Measurements from ENCODE around the gene AKAP13.

The AKAP13 gene

DNA sequence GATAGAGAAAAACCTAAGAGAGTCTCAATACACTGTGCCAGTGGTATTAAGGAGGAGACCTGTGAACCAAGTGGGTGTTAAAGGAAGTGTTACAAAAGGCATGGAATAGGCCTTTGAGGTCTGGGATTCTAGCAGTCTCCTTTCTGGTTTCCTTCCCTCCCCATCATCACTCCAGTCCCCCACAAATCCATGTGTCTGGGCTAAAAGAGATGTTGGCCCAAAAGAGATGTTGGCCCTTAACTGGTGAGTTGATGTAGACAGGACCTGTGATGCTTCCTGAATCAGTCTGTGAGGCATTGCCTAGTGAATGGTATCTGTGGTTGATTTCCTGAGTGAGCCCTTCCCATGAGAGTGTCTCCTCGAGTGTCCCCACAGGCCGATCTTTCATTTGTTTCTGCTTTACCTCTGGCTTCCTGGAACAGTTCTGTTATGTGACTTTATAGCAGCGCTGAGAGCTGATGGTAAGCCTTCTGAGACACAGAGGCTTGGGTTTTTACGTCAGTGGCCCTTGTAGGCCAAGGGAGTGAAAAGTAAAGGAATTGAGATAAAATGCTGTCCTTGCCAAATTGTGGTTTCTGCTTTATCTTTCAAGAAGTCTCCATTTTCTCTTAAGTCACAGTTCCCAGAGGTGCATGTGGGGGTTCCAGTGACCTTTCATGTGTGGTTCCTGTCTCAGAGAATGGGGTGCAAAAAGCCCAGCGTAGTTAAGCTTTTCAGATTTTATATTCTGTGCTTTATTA, 326.5 kb downstream of the AKAP13 start:
- DNase-seq (ENCODE audit: low read depth), result peak; percentile 48

DNA sequence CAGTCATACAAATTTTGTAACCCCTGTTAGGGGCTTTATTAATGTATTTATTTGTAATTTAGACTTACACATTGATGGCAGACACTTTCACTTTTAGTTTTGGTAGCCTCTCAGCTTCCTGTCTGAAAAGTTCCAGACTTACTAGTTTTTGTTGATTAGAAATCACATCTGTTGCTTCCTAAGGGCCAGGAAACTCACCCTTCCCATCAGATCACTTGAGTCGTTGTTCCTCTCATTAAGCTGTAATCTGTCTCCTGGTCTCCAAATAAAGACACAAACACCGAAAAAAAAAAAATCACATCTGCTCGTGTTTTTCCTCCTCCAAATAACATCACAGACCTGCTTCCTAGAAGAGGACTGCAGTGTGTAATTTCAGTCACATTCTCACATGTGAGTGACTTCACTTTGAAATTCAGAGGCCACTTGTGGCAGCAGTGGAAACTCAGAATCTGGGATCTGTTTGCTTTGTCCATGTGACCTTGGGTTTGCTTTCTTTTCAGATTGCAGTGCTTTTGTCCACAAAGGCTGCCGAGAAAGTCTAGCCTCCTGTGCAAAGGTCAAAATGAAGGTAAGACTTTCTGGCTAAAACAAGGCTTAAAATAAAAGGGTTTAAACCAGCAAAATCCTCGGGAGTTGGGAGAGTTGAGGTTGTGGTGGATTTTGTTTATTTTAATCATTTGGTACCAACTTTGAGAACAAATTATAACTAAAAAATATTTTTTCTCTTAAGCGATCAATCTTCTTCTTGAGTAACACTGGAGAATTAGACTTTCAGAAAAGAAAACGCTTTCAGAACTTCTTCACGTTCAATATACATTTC, 327.3 kb downstream of the AKAP13 start:
- DNase-seq (ENCODE audit: low read depth), result no peak

DNA sequence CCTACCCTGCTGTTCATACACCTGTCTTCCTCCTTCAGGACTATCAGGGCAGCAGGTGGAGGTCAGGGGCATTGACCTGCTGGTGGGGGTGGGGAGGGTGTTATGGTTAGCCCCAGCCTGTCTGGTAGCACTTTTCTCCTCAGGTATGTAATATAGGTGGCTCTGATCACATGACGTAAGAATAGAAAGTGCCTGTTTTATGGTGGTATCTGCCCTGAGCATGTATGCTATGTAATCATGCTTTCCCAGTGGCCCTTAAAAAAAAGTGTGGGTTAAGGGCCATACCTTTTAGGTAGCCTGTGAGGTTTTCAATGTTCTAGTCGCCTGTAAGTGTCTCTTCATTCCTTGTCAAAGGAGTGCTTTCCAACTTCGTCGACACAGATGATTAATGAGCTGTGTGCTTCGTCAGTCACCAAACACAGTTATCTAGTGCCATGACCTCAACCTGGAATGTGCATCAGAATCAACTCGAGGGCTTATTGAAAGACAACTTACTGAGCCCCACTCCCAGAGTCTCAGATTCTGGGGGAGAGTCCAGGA, 328.1 kb downstream of the AKAP13 start:
- no peak for DNase-seq (ENCODE audit: low read depth)

DNA sequence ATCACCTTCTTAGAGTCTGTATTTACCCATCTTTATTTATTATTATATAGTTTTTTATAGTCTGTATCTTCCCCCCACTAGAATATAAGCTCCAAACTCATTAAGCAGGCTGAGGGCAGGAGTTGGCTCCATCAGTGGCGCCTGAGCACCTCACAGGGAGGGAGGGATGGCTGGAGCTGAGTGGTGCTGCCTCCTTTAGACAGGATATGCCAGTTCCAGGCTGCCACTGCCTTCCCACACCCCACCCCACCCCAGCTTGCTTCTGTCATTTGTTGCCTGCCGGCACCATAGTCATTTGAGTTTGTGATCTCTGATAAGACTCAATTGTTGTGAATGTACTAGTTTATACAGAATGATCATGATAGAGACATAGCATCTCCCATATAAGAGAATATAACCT, 328.8 kb downstream of the AKAP13 start:
- no peak for DNase-seq (ENCODE audit: low read depth)

DNA sequence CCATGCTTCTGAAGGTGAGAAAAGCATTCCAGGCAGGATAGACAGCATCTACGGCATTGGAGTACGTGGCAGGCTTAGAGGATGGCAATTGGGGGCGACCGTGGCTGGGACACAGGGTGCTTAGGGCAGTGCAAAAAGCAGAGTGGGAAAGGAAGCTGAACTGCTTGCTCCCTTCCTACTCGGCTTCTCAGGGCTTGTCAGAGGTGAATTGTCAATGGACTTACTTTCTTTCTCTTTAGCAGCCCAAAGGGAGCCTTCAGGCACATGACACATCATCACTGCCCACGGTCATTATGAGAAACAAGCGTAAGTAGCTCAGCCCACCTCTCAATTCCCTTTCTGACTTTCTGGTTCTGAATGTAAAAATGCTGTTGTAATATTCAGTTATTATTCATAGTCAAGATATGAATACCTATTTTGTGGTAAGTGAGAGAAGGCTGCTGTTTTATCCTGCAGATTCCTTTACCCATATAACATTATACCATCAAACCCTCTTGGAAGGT, 330.0 kb downstream of the AKAP13 start:
- DNase-seq (ENCODE audit: low read depth), result no peak

DNA sequence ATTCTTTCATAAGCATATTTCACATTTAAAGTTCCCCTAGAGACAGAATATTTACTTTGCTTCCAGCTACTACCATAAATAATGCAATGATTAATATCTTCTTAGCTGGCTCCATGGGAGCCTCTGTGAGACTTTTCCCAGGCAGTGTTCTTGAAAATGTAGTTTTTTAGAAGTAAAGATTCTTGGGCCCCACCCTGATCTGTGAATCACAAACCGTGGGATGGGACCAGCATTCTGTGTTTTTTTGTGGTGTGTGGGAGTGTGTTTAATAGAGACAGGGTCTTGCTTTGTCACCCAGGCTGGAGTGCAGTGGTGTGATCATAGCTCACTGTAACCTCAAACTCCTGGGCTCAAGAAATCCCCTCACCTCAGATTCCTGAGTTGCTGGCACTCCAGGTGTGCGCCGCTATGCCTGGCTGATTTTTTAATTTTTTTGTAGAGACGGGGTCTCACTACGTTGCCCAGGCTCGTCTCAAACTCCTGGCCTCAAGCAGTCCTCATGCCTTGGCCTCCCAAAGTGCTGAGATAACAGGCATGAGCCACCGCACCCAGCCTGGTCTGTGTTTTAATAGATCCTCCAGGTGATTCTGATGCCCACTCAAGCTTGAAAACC, 331.3 kb downstream of the AKAP13 start:
- DNase-seq (ENCODE audit: low read depth), result no peak

DNA sequence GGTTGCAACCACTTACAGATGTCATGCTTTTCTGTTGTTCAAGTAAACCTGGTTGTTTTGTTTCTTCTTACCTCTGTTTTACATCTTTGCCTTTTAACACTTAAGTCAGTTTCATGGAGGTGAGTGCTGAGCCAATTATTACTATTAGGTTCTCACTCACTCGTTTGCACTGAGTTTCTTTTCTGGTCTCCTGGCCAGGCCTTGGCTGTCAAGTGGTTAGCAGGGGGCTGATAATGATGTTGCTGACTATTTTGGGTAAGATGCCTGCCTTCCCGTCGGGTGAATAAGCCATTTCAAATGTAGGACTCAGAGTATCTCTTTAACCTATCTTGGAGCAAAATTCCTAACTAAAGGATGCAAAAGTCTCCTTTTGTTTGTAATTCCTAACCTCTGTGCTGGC, 335.9 kb downstream of the AKAP13 start:
- no peak for DNase-seq (ENCODE audit: low read depth)

DNA sequence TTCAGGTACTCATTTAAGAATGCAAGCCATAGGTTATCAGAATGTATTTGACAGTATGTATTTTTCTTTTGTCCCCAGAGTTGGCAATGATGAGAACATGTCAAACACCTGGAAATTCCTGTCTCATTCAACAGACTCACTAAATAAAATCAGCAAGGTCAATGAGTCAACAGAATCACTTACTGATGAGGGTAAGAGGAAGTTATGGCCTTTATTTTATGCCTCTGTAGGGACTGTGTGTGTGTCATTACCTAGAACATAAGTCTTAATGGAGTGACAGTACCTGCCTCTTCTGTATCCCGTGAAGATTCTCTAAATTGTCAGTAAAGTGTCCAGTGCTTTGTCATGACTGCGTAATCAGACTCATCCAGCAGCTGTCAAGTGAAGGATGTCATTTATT, 336.8 kb downstream of the AKAP13 start:
- no peak for DNase-seq (ENCODE audit: low read depth)

DNA sequence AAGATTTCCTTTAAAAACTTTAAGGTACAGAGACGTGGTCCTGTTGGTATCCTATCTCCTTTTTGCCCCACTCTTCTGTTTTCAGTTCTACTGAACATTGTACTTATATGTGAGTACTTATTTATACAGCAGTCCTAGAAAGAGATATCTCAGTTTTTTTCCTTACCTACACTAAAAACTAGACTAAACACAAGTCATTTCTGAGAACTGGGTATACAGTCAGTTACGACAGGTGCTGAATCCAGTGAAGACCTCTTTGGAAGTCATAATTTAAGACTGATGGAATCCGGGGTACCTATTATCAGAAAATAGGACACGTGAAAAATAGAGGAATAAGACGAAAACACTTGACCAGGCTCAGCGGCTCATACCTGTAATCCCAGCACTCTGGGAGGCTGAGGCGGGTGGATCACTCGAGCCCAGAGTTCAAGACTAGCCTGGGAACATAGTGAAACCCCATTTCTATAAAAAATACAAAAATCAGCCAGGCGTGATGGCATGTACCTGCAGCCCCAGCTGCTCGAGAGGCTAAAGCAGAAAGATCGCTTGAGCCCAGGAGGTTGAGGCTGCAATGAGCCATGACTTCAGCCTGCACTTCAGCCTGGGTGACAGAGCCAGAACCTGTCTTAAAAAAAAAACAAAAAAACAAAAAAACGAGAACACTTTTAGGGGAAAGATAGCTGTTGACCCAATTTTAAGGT, 338.0 kb downstream of the AKAP13 start:
- DNase-seq (ENCODE audit: low read depth), result no peak

DNA sequence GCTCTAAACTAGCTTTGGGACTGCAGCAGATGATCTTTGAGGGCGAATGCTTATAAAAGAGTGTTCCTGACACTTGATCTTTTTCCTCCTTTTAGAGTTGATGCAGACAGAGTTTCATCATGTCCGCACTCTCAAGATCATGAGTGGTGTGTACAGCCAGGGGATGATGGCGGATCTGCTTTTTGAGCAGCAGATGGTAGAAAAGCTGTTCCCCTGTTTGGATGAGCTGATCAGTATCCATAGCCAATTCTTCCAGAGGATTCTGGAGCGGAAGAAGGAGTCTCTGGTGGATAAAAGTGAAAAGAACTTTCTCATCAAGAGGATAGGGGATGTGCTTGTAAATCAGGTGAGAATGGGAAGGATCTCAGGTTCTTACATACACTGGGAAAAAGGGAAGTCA, 338.6 kb downstream of the AKAP13 start:
- no peak for DNase-seq (ENCODE audit: low read depth)

DNA sequence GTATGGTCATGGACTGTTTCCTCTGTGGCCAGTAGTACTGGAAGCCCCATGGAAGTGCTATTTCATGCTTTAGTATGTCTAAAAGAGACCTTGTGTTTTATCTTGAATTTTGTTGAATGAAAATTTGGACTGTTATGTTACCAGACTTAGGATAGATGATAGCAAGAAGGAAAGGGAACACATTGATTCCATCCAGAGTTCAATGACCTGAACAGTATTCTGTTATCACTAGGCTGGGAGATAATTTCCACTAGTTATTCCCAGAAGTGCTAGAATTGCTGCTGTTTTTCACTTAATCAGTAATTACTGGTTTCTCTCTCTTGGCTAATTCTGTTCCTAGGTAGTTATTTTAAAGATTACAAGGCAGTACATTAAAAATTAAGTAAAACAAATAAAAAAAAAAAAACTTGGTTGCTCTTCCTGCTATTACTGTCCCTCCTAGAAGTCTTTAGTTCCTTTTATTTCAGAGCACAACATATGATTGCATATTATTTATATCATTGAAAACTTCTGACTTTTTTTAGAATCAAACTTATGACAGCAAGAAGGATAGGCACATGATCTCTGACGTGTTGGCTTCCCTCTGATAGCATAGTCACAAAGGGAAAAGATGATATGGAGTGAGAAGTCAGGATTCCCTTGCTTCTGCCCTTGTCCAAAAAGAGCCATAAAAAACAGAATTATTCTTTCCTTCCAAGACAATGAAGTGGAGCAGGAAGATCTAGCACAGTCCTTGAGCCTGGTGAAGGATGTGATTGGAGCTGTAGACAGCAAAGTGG, 342.2 kb downstream of the AKAP13 start:
- DNase-seq (ENCODE audit: low read depth), result no peak

DNA sequence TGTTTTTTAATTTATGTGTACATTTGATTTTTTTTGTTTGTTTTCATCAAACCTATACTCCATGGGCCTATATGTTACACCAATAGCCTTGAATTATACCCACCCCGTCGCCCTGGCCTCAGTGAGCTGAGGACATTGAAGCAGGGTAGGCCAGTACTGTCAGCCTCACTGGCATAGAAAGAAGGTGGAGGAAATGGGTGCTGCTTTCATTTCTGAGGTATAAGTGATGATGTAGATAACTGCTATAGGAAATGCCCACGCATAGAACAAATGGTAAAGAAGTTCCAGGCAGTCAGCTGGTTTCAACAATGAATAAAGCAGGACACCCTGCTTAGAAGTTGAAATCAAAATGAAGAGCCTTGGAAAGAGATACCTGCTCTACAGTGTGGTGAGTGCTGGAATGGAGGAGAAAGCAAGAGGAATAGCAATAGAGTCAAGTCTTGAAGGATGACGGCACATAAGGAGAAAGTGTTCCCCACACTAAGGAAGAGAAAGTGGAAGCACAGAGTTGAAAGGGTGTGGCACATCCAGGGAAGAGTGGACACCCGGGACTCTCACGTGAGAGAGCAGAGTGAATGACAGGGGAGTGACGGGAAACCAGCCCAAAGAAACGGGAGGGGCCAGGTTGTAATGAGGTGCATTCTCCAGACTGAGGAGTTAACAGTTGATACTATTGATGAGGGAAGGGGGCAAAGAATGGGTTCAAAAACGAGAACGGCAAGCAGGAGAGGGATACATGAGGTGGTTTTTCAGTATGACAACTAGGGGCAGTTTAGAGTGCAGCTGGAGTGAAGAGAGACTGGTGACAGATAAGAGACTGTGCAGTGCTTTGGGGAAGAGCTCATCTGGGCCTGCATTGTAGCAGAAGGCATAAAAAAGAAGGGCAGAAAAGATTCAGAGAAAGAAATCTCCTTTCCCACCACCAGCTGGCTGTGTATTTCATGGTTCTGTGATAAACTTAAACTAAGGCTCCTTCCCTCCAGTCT, 343.9 kb downstream of the AKAP13 start:
- no peak for DNase-seq (ENCODE audit: low read depth)

DNA sequence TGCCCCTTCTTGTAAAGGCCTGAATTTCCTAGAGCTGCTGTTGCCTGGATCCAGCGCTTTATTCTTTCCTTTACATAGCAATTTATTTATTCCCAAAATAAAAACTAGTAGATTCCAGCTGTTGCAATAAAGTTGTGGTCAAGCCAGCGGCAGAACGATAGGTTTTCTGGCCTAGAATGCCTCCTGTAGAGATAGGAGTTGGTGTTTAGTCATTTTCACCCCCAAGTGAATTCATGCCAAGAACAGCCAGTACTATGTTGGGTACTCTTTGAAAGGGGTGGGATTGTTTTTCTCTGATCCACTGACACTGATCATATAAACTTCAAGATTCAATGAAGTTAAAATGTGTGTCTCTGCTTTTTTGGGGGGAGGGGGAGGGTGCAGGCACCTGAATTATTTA, 344.6 kb downstream of the AKAP13 start:
- no peak for DNase-seq (ENCODE audit: low read depth)

DNA sequence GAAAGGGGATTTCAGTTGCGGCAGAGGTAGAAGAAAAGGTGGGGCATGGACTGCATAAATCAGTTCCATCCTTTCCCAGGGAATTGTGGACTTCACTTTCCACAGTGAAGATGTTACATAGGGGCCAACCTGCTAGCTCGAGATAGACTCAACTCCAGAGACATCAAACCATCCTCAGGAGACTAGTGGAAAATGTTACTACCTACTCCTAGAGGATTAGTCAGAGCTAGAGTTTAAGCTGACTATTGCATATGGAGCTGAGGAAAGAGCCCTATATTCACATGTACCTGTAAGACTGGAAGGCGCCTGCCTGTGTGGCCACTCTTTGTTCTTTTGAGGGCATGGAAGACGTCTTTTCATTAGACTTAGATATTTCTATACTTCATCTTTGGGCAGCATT, 345.2 kb downstream of the AKAP13 start:
- no peak for DNase-seq (ENCODE audit: low read depth)

DNA sequence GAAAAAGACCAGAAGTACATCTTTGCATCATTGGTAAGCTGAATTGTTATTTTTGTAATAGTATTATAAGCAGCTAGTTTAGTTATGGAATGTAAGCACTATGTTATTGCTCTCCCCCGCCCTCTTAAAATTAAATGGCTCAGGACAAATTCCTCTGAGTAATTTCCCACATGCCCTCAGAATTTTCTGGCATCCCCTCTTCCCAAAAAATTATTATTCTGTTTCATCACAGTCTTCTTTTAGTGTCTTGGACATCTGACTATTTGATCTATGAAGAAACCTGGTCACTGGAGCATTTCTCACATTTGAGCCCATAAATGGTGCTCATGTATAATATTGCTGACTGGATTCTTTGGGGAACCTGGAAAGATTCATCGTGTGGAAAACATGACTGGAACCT, 346.1 kb downstream of the AKAP13 start:
- no peak for DNase-seq (ENCODE audit: low read depth)

DNA sequence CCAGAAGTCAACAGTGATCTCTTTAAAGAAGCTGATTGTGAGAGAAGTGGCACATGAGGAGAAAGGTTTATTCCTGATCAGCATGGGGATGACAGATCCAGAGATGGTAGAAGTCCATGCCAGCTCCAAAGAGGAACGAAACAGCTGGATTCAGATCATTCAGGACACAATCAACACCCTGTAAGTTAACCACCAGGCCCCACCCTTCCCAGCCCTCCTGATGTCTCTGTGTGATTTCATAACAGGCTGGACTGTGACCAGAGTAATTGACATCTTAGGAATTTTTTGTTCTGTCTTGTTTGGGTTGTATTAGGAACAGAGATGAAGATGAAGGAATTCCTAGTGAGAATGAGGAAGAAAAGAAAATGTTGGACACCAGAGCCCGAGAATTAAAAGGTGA, 346.7 kb downstream of the AKAP13 start:
- no peak for DNase-seq (ENCODE audit: low read depth)

DNA sequence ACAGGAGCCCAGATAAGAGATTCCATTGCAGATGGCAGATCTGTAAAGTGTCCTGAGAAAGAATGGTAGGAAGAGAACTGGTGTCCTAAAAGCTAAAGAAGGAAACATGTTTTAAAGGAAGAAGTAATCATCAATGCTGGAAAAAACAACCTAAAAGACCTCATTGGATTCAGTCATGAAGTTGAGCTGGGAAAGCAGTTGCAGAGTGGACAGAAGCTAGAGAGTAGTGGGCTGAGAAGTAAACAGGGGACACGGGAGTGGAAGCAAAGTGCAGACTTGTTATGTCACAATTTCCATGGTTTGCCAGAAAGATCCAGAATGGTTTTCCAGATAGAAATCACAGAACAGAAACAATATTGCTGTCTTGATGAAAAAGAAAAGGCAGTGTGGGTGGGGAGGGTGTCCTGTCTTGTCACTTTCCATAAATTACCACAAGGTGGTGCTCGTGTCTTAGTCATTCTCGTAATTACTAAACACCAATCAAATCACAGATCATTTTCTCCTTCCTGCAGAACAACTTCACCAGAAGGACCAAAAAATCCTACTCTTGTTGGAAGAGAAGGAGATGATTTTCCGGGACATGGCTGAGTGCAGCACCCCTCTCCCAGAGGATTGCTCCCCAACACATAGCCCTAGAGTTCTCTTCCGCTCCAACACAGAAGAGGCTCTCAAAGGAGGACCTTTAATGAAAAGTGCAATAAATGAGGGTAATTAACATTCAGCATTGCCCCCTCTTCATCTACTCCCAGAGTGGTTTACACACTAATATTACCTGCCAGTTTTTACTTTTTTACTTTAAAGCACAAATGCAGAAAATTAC, 349.8 kb downstream of the AKAP13 start:
- peak; percentile 18 for DNase-seq (ENCODE audit: low read depth)

DNA sequence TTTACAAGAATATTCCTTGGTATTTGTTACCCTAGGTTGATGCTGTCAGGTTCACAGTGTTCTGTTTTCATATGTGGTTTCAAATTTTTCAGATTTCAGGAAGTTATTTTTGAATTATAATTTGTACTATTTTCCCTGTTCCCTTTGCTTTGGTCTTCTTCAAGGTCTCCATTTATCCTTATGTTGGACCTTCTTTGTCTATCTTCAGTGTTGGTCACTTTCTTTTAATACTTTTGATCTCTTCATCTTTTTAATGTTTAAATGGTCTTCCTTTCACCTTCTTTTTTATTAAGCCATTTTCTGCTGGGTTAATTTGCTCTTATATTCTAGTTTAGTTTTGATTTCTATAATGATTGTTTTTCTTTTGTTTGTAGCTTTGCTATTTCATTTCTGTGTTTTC, 353.0 kb downstream of the AKAP13 start:
- DNase-seq (ENCODE audit: low read depth), result no peak

DNA sequence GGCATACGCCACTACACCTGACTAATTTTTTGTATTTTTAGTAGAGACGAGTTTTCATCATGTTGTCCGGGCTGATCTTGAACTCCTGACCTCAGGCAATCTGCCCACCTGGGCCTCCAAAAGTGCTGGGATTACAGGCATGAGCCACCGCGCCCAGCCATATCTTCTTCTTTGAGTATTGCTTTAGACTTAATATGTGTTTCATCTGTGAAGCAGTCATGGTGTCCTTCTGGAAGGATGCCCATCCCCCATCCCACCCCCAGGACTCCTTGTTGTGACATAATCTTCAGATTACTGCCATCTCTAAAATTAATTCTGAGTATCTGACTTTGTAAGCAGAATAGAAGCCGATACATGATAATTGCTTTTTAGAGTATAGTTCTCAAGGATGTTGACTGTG, 356.7 kb downstream of the AKAP13 start:
- DNase-seq (ENCODE audit: low read depth), result no peak
